Testis (tissue), 2 donors: ENCODE results near the gene ZNF234.

Source experiments
- POLR2A ChIP-seq: fragments of 450-650 bp; IDR thresholded peaks from one replicate; pipeline ENCODE4 v1.6.1; 2017; ENCODE audit warnings: antibody characterized with exemption, mild to moderate bottlenecking, moderate library complexity
- TF ChIP-seq, protein P1 (sequence below), 3 experiments: fragments of 450-650 bp in 2 of 3; fragments of 200-600 bp in 1 of 3; sonication (generic) in 1 of 3; IDR thresholded peaks; one replicate each; pipeline ENCODE4 v1.5.1; 2016 to 2019; ENCODE audit warnings: antibody characterized with exemption in 3 of 3, mild to moderate bottlenecking in 2 of 3, moderate library complexity in 1 of 3

DNA sequence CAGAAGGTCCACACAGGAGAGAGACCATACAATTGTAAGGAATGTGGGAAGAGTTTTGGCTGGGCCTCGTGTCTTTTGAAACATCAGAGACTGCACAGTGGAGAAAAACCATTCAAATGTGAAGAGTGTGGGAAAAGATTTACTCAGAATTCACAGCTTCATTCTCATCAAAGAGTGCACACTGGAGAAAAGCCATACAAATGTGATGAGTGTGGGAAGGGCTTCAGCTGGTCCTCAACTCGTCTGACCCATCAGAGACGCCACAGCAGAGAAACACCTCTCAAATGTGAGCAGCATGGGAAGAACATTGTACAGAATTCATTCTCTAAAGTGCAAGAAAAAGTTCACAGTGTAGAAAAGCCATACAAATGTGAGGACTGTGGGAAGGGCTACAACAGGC is 33.6 kb upstream of the ZNF234 start:
- TF ChIP-seq, protein P1, sequence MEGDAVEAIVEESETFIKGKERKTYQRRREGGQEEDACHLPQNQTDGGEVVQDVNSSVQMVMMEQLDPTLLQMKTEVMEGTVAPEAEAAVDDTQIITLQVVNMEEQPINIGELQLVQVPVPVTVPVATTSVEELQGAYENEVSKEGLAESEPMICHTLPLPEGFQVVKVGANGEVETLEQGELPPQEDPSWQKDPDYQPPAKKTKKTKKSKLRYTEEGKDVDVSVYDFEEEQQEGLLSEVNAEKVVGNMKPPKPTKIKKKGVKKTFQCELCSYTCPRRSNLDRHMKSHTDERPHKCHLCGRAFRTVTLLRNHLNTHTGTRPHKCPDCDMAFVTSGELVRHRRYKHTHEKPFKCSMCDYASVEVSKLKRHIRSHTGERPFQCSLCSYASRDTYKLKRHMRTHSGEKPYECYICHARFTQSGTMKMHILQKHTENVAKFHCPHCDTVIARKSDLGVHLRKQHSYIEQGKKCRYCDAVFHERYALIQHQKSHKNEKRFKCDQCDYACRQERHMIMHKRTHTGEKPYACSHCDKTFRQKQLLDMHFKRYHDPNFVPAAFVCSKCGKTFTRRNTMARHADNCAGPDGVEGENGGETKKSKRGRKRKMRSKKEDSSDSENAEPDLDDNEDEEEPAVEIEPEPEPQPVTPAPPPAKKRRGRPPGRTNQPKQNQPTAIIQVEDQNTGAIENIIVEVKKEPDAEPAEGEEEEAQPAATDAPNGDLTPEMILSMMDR (IDR thresholded peaks at IDR 0.05), result no peak
- TF ChIP-seq POLR2A, result no peak
